MM.1S (cell line): ENCODE measurements around the gene APOA4.

Experiments
- DNase-seq: peaks from one replicate; pipeline ENCODE4 v3.0.0-alpha.2; 2015
- H2AFZ ChIP-seq: fragments of 300-600 bp; sonication (generic); 2 replicates; pipeline ENCODE4 v1.6.0; 2016; ENCODE audit warnings: antibody characterized with exemption, low read length
- H3F3A ChIP-seq: fragments of 300-600 bp; sonication (generic); 2 replicates; pipeline ENCODE4 v1.6.1; 2016; ENCODE audit warnings: mild to moderate bottlenecking, antibody characterized with exemption, low read length, moderate library complexity, mixed read lengths; ENCODE audit not compliant: insufficient read depth
- H3K27ac ChIP-seq: fragments of 300-600 bp; sonication (generic); 2 replicates; pipeline ENCODE4 v1.5.1; 2016; ENCODE audit warnings: mild to moderate bottlenecking, low read length
- H3K27me3 ChIP-seq: fragments of 300-600 bp; sonication (generic); replicated peaks from 2 replicates; pipeline ENCODE4 v1.6.0; 2016; ENCODE audit warnings: low read length; ENCODE audit not compliant: insufficient read depth
- H3K36me3 ChIP-seq: fragments of 300-600 bp; sonication (generic); replicated peaks from 2 replicates; pipeline ENCODE4 v1.6.1; 2016; ENCODE audit warnings: mild to moderate bottlenecking, low read length, mixed read lengths; ENCODE audit not compliant: insufficient read depth
- H3K4me1 ChIP-seq: fragments of 300-600 bp; sonication (generic); 2 replicates; pipeline ENCODE4 v1.6.1; 2016; ENCODE audit warnings: low read length, mixed read lengths
- H3K4me2 ChIP-seq: fragments of 300-600 bp; sonication (generic); 2 replicates; pipeline ENCODE4 v1.6.0; 2016; ENCODE audit warnings: low read depth, low read length
- H3K4me3 ChIP-seq: fragments of 300-600 bp; sonication (generic); 2 replicates; pipeline ENCODE4 v1.5.1; 2016; ENCODE audit warnings: low read length, mixed read lengths
- H3K79me2 ChIP-seq: fragments of 300-600 bp; sonication (generic); 2 replicates; pipeline ENCODE4 v1.6.1; 2016; ENCODE audit warnings: mixed run types, low read length, mixed read lengths
- H3K9ac ChIP-seq: fragments of 300-600 bp; sonication (generic); 2 replicates; pipeline ENCODE4 v1.6.1; 2016; ENCODE audit warnings: low read length, mixed read lengths
- H3K9me2 ChIP-seq: fragments of 300-600 bp; sonication (generic); replicated peaks from 2 replicates; pipeline ENCODE4 v1.6.1; 2016; ENCODE audit warnings: mild to moderate bottlenecking, low read length, mixed read lengths; ENCODE audit not compliant: insufficient read depth
- H3K9me3 ChIP-seq: fragments of 300-600 bp; sonication (generic); replicated peaks from 2 replicates; pipeline ENCODE4 v1.6.1; 2016; ENCODE audit warnings: mild to moderate bottlenecking, low read length, mixed read lengths; ENCODE audit not compliant: insufficient read depth
- H4K20me1 ChIP-seq: fragments of 300-600 bp; sonication (generic); 2 replicates; pipeline ENCODE4 v1.6.1; 2016; ENCODE audit warnings: mild to moderate bottlenecking, low read length, moderate library complexity, mixed read lengths; ENCODE audit not compliant: insufficient read depth
- CTCF ChIP-seq: fragments of 300-600 bp; sonication (generic); IDR thresholded peaks from 2 replicates; pipeline ENCODE4 v1.5.1; 2016; ENCODE audit warnings: antibody characterized with exemption, low read length, mixed read lengths
- EZH2 ChIP-seq: fragments of 300-600 bp; sonication (generic); optimal IDR thresholded peaks from 2 replicates; pipeline ENCODE3; 2017; ENCODE audit warnings: low read depth, mild to moderate bottlenecking, antibody characterized with exemption, low read length, mixed read lengths
- EZH2phosphoT487 ChIP-seq: fragments of 300-600 bp; sonication (generic); IDR thresholded peaks from 2 replicates; pipeline ENCODE4 v1.6.1; 2018; ENCODE audit warnings: antibody characterized with exemption, low read length

Gene APOA4

GRCh38 chr11:116849060-116849459 is 26.0 kb upstream of the APOA4 start:
- H3K9ac ChIP-seq, result no peak overlapping the region
- no peak overlapping the region for H2AFZ ChIP-seq
- no peaks in the 10 kb centered on the region for H4K20me1 ChIP-seq
- no peaks in the 10 kb centered on the region; the same call in none of the 2 replicates for H3K36me3 ChIP-seq
- H3K27me3 ChIP-seq, result no peaks in the 10 kb centered on the region
- H3K9me2 ChIP-seq, result no peaks in the 10 kb centered on the region
- no peak overlapping the region for H3K27ac ChIP-seq
- H3K4me3 ChIP-seq, result no peak overlapping the region
- no peak for TF ChIP-seq EZH2
- H3F3A ChIP-seq, result peaks cover 11% of the 10 kb centered on the region
- H3K4me1 ChIP-seq, result peaks cover 30% of the 10 kb centered on the region
- no peak for DNase-seq
- peaks cover 6% of the 10 kb centered on the region for H3K79me2 ChIP-seq
- no peaks in the 10 kb centered on the region for H3K9me3 ChIP-seq
- H3K4me2 ChIP-seq, result no peak overlapping the region

GRCh38 chr11:116847612-116848011 is 24.5 kb upstream of the APOA4 start:
- Histone ChIP-seq H3K4me2 (no peak overlapping the region), H3K36me3 (no peaks in the 10 kb centered on the region; the same call in none of the 2 replicates), H3K4me1 (peaks cover 17% of the 10 kb centered on the region), H4K20me1 (no peaks in the 10 kb centered on the region), H3K79me2 (peaks cover 6% of the 10 kb centered on the region), H3K27me3 (no peaks in the 10 kb centered on the region), H2AFZ (no peak overlapping the region), H3K9ac (no peak overlapping the region), H3F3A (no peaks in the 10 kb centered on the region), H3K4me3 (no peak overlapping the region), H3K9me3 (no peaks in the 10 kb centered on the region), H3K9me2 (no peaks in the 10 kb centered on the region), H3K27ac (no peak overlapping the region)
- TF ChIP-seq EZH2phosphoT487 (no peak), EZH2 (no peak), CTCF (no peak)
- DNase-seq, result no peak

GRCh38 chr11:116844722-116845121 is 21.6 kb upstream of the APOA4 start:
- no peak for TF ChIP-seq EZH2phosphoT487
- TF ChIP-seq CTCF, result no peak
- TF ChIP-seq EZH2, result no peak
- no peak for DNase-seq
- H3K27ac ChIP-seq, result no peak overlapping the region

DNA sequence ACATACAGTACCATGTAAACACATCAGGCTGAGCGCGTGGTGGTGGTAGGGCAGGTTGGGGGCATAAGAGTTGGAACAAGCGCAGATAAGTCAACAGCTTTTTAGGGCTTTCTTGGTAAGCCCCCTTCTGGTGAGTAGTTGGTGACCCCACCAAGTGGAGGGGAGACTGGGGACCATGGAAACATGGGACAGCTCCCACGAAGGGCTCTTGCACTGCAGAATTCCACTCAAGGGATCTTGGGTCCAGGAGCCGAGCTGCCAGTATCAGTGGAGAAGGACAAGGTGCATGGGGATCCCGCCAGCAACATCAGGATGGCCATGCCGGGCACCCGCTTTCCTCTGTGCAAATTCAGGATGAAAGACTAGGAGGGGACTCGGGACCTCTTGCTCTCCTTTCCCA is 20.6 kb upstream of the APOA4 start:
- Histone ChIP-seq H3K27me3 (no peaks in the 10 kb centered on the region), H3K79me2 (no peaks in the 10 kb centered on the region), H4K20me1 (no peaks in the 10 kb centered on the region), H3K9ac (no peak overlapping the region), H3K4me3 (no peak overlapping the region), H3K36me3 (no peaks in the 10 kb centered on the region; the same call in none of the 2 replicates), H3K27ac (no peak overlapping the region), H3K9me3 (no peaks in the 10 kb centered on the region), H3F3A (no peaks in the 10 kb centered on the region), H3K4me1 (0 out of 2 replicates have a peak, but pooled peaks cover 3% of the 10 kb centered on the region), H3K4me2 (no peak overlapping the region), H3K9me2 (no peaks in the 10 kb centered on the region), H2AFZ (no peak overlapping the region)
- no peak for DNase-seq
- TF ChIP-seq CTCF, result no peak
- no peak for TF ChIP-seq EZH2
- TF ChIP-seq EZH2phosphoT487, result no peak

More at GRCh38 chr11:116844722-116845121, 21.6 kb upstream of the APOA4 start:
- H3K36me3 ChIP-seq, result no peaks in the 10 kb centered on the region; the same call in none of the 2 replicates
- no peaks in the 10 kb centered on the region for H3K9me2 ChIP-seq
- no peak overlapping the region for H2AFZ ChIP-seq
- 0 out of 2 replicates have a peak, but pooled peaks cover 3% of the 10 kb centered on the region for H3K4me1 ChIP-seq
- no peaks in the 10 kb centered on the region for H3F3A ChIP-seq
- H3K79me2 ChIP-seq, result no peaks in the 10 kb centered on the region
- no peak overlapping the region for H3K4me3 ChIP-seq
- no peak overlapping the region for H3K9ac ChIP-seq
- H3K9me3 ChIP-seq, result no peaks in the 10 kb centered on the region
- H3K4me2 ChIP-seq, result no peak overlapping the region
- H3K27me3 ChIP-seq, result no peaks in the 10 kb centered on the region
- H4K20me1 ChIP-seq, result no peaks in the 10 kb centered on the region
